ENCODE results near the gene COL6A2.
"Not testable (repeated sequence)": the region's sequence is repeated elsewhere in the genome, so short reads cannot be mapped to it uniquely, and the experiment has no call there.

COL6A2 gene

GRCh38 chr21:46061063-46061462 is 36.8 kb upstream of the COL6A2 start:
- no peak for DNase-seq (ENCODE audit: low spot score)

GRCh38 chr21:46061518-46061917 is 36.4 kb upstream of the COL6A2 start:
- DNase-seq (ENCODE audit: low spot score): no peak

- no peak for DNase-seq (ENCODE audit: low spot score)
These were observed 36.0 kb upstream of the COL6A2 start for GRCh38 chr21:46061950-46062349.

DNA sequence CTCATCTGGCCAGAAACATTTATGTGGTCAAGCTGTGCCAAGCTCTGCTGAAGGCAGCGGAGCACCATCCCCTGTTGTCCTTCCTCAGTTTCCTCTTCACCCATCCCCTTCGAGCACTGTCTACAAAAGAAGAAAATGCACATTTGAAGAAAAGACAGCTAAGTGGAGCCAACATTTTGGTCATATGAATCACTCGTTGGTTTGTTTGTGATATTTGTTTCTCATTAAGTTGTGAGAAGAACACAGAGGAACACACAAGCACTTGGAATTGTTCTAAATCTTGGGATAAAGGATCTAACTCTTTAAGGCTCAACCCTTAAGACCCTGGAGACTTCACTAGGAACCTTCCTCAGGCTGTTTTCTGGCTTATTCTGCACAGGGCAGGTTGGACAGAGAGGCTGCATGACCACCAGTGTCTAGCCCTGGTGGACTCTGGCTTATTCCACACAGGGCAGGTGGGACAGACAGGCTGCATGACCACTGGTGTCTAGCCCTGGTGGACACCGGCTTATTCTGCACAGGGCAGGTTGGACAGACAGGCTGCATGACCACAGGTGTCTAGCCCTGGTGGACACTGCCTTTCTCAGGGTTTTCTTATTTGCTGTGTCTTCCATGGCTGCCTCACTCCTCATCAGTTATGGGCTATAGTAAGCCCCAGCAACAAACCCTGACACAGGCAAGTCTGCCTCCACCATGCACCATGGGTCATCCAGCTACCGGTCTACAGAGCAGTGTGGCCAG is 35.3 kb upstream of the COL6A2 start:
- no peak for DNase-seq (ENCODE audit: low spot score)

GRCh38 chr21:46063227-46063626 is 34.7 kb upstream of the COL6A2 start:
- no peak for DNase-seq (ENCODE audit: low spot score)

- DNase-seq (ENCODE audit: low spot score): no peak
These were observed 33.9 kb upstream of the COL6A2 start for GRCh38 chr21:46063734-46064680.

- no peak for DNase-seq (ENCODE audit: low spot score)
These were observed 33.1 kb upstream of the COL6A2 start for GRCh38 chr21:46064870-46065214.

DNA sequence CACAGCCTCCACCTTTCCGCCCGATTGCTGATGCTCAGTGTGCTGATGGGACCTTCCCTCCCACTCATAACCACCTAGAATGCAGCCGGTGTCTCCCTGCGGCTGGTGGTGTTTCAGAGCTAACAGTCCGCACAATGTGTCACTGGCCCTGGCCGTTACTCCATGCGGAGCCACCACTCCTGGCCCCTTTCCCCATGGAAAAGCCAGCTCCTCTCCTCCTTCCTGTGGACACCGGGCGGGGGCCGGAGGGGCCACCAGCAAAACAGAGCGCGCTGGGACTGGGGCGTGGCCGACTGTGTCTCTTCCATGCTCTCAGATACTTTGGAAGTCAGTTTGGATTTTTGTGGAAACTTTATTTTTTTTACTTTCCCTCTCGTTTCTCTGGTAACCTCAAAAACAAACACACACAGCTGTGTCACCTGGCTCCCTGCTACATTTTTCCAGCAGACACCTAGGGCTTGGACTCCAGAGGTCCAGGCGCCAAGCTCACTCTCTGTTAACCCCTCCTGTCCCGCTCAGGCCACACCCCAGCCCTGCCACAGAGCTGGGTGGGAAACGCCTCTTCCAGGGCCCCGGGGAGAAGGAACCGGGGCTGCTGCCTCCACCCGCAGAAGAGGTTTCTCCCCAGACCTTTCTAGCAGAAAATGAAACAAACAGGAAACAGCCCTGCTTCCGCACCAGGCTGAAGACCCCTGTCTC is 32.5 kb upstream of the COL6A2 start:
- no peak for DNase-seq (ENCODE audit: low spot score)

GRCh38 chr21:46065914-46066551 is 31.9 kb upstream of the COL6A2 start:
- DNase-seq (ENCODE audit: low spot score): no peak

DNA sequence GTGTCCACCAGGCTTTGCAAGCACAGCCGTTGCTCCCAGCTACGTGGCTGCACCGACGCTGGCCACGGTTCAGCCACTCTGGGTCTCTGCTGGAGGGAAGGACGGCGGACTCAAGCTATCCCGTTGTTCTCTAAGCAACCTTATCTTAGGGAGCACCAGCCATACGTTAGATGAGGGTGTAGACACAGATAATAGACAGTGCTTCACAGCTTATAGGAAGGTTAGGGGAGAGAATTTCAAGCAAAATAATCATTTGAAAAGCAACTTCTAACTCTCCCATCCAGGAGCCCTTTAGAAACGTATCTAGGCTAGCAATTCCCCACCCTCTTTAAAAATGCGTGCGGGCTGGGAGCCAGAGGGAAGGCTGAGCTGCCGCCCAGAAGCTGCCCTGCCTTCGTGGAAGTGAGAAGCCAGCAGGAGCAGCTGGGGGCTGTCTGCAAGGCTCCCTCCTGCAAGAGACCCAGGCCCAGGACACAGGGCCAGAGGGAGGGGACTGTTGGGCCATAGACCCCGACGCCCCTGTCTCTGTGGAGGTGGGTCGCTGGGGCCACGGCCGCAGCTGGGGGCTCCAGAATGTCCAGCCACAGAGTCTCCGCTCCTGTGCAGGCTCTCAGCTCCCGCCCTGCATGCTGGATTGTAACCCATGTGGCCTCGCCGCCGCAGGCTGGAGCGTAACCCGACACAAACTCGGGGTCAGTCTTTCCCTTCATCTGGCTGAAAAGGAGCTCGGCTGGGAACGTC is 31.2 kb upstream of the COL6A2 start:
- DNase-seq (ENCODE audit: low spot score): peak; percentile 65

GRCh38 chr21:46067505-46068201 is 30.3 kb upstream of the COL6A2 start:
- no peak for DNase-seq (ENCODE audit: low spot score)

- no peak for DNase-seq (ENCODE audit: low spot score)
These were observed 29.3 kb upstream of the COL6A2 start for GRCh38 chr21:46068516-46069079.

- peak; percentile 25 for DNase-seq (ENCODE audit: low spot score)
These were observed 28.7 kb upstream of the COL6A2 start for GRCh38 chr21:46069166-46069565.

DNA sequence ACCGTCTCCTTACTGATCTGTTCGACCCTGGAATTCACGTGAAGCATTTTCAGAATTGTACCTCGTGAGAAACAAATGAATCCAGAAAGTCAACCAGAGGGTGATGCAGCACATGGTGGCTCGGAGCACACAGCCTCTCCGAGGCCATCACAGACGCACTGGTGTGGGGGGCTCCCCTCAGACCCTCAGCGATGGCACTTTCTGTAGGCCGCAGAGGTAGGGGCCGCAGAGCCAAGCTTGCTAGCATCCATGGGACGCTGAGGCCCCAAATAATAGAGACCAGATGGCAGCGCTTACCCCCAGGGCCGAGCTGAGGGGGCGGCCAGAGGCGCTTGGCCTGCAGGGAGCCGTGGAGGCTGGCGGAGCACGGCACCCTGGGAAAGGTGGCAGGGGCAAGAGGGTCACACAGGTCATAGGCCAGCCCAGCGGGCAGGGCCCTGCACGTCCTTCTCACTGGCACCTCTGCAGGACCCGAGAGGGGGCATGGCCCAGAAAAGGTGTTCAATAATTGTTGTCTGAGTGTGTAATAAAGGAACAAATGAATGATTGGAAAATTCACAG is 28.1 kb upstream of the COL6A2 start:
- DNase-seq (ENCODE audit: low spot score): peak; percentile 36

- DNase-seq (ENCODE audit: low spot score): peak; percentile 38
These were observed 26.8 kb upstream of the COL6A2 start for GRCh38 chr21:46071082-46071481.

GRCh38 chr21:46076724-46077123 is 21.2 kb upstream of the COL6A2 start:
- not testable (repeated sequence) for DNase-seq (ENCODE audit: low spot score)

DNA sequence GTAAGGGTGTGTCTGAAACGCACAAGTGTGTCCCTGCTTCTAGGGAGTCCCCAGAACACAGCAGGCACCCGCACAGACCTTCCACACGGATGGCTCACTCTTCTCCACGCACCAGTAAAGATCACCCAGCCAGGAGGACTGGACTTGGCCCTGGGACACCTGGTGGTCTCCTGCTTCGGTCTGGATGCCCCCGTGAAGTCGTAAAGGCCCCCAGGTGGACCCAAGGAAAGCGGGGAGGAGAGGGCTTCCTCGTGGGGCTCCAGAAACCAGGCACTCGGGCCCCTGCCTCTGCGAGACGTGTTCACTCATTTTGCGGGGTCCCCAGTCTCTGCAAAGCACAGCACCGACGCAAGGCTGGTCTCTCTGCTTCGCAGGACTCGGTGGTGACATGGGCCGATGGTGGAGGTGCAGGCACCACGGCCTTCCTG is 20.2 kb upstream of the COL6A2 start:
- DNase-seq (ENCODE audit: low spot score): peak; percentile 34

- no peak for DNase-seq (ENCODE audit: low spot score)
These were observed 19.5 kb upstream of the COL6A2 start for GRCh38 chr21:46078322-46078977.

DNA sequence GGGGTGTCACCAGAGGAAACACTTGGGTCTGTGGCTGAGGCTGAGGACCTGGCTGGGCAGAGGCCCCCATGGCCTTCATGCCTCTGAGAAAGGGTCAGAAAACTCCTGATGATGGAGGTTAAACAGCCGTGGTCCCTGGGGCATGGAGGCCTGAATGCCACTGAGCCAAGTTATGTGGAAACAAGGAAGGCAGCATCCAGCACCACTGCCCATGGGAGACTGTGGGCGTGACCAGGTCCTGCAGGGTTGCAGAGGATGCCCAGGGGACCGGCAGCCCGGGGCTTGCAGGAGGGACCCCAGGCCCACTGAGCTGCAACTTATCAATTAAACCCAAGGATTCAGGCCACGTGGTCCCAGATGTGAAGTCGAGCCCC is 18.9 kb upstream of the COL6A2 start:
- no peak for DNase-seq (ENCODE audit: low spot score)

All from ecto neural progenitor cell (in vitro differentiated cells).